Common myeloid progenitor, CD34-positive (primary cell): ENCODE results near the gene CYP21A2.
"Not testable (repeated sequence)": the region's sequence is repeated elsewhere in the genome, so short reads cannot be mapped to it uniquely, and the experiment has no call there.

ENCODE experiments used
- CTCF ChIA-PET: fragments of 350-600 bp; sonication (Branson Sonifier 250); formaldehyde crosslinking; loops from one replicate; lab custom pipeline; 2021; ENCODE audit warnings: antibody characterized with exemption; lab: Charles Lee
- POLR2A ChIA-PET: fragments of 350-600 bp; sonication (Branson Sonifier 250); formaldehyde crosslinking; loops from one replicate; lab custom pipeline; 2021; ENCODE audit warnings: antibody characterized with exemption; lab: Charles Lee
- DNase-seq, 3 donors: peaks; one replicate each; pipeline versions ENCODE4 v3.0.0 to v3.0.0-alpha.2; 2013
- H3K27ac ChIP-seq, 2 experiments: 1 replicate in 1 of 2; 2 replicates in 1 of 2; pipeline ENCODE4 v1.7.0; 2013; ENCODE audit warnings: inconsistent platforms in 2 of 2, low read length in 2 of 2, mild to moderate bottlenecking in 2 of 2, low read depth in 1 of 2, moderate library complexity in 1 of 2; ENCODE audit not compliant: severe bottlenecking in 2 of 2, insufficient read depth in 1 of 2, poor library complexity in 1 of 2
- H3K27me3 ChIP-seq, 5 experiments: replicated peaks in 2 of 5; 1 replicate in 3 of 5; 2 replicates in 2 of 5; pipeline versions ENCODE4 v1.6.1 to v1.7.0; 2013; ENCODE audit warnings: low read length in 4 of 5, mild to moderate bottlenecking in 2 of 5, moderate library complexity in 2 of 5, inconsistent platforms in 1 of 5; ENCODE audit not compliant: insufficient read depth in 5 of 5, control insufficient read depth in 4 of 5
- H3K36me3 ChIP-seq, 4 experiments: 1 replicate in 2 of 4; 2 replicates in 2 of 4; pipeline versions ENCODE4 v1.6.1 to v1.7.0; 2013; ENCODE audit warnings: low read length in 3 of 4, control low read depth in 1 of 4, mild to moderate bottlenecking in 1 of 4; ENCODE audit not compliant: control insufficient read depth in 4 of 4, insufficient read depth in 4 of 4
- H3K4me1 ChIP-seq, 4 experiments: 1 replicate in 3 of 4; 2 replicates in 1 of 4; pipeline versions ENCODE4 v1.6.1 to v1.7.1; 2013; ENCODE audit warnings: low read length in 3 of 4, mild to moderate bottlenecking in 3 of 4, control low read depth in 1 of 4, inconsistent platforms in 1 of 4, moderate library complexity in 1 of 4; ENCODE audit not compliant: control insufficient read depth in 4 of 4, insufficient read depth in 4 of 4; ENCODE audit errors: control extremely low read depth in 1 of 4
- H3K4me3 ChIP-seq, 7 experiments: 1 replicate in 4 of 7; 2 replicates in 3 of 7; pipeline versions ENCODE4 v1.5.1 to v1.7.0; 2013; ENCODE audit warnings: mild to moderate bottlenecking in 7 of 7, low read length in 6 of 7, moderate library complexity in 6 of 7, inconsistent platforms in 2 of 7, low read depth in 2 of 7, control low read depth in 1 of 7; ENCODE audit not compliant: insufficient read depth in 4 of 7, control insufficient read depth in 1 of 7; ENCODE audit errors: extremely low read depth in 1 of 7
- H3K9me3 ChIP-seq, 5 experiments: 1 replicate in 4 of 5; 2 replicates in 1 of 5; pipeline versions ENCODE4 v1.6.1 to v1.7.1; 2013; ENCODE audit warnings: low read length in 4 of 5, mild to moderate bottlenecking in 2 of 5, inconsistent platforms in 1 of 5, low read depth in 1 of 5, moderate library complexity in 1 of 5; ENCODE audit not compliant: control insufficient read depth in 4 of 5, insufficient read depth in 2 of 5; ENCODE audit errors: control extremely low read depth in 1 of 5
- WGBS: methylation state at CpG from one replicate; pipeline ENCODE4 v1.1.5; 2013; ENCODE audit not compliant: insufficient coverage; 5-methylcytosine and 5-hydroxymethylcytosine counted together

The CYP21A2 gene

GRCh38 chr6:32004864-32005537, 33.2 kb upstream of the CYP21A2 start:
- POLR2A ChIA-PET, H3K4me1 ChIP-seq, CTCF ChIA-PET, DNase-seq, H3K9me3 ChIP-seq, H3K4me3 ChIP-seq, H3K27ac ChIP-seq, H3K27me3 ChIP-seq, H3K36me3 ChIP-seq: not testable (repeated sequence)
- 79% methylated on average over 5 of the region's 13 CpGs for whole genome bisulfite sequencing

GRCh38 chr6:32005538-32005880, 32.7 kb upstream of the CYP21A2 start:
- H3K9me3 ChIP-seq, H3K4me3 ChIP-seq, H3K4me1 ChIP-seq, CTCF ChIA-PET, H3K27ac ChIP-seq, POLR2A ChIA-PET, H3K27me3 ChIP-seq, DNase-seq, H3K36me3 ChIP-seq: not testable (repeated sequence)
- 97% methylated on average over 4 of the region's 9 CpGs for WGBS

GRCh38 chr6:32005991-32006529, 32.2 kb upstream of the CYP21A2 start:
- POLR2A ChIA-PET: not testable (repeated sequence)

GRCh38 chr6:32007086-32007485, 31.1 kb upstream of the CYP21A2 start:
- POLR2A ChIA-PET, H3K4me1 ChIP-seq, DNase-seq, H3K27me3 ChIP-seq, H3K9me3 ChIP-seq, CTCF ChIA-PET, H3K27ac ChIP-seq, H3K4me3 ChIP-seq, H3K36me3 ChIP-seq: not testable (repeated sequence)
- WGBS: 87% methylated on average over 5 of the region's 12 CpGs

More at GRCh38 chr6:32005991-32006529, 32.2 kb upstream of the CYP21A2 start:
- H3K9me3 ChIP-seq, CTCF ChIA-PET, H3K36me3 ChIP-seq, H3K4me1 ChIP-seq, H3K4me3 ChIP-seq, H3K27ac ChIP-seq, DNase-seq, H3K27me3 ChIP-seq: not testable (repeated sequence)
- WGBS: 80% methylated on average over 1 of the region's 8 CpGs

GRCh38 chr6:32008037-32008436, 30.2 kb upstream of the CYP21A2 start:
- H3K4me1 ChIP-seq, H3K27ac ChIP-seq, H3K36me3 ChIP-seq, CTCF ChIA-PET, DNase-seq, POLR2A ChIA-PET, H3K9me3 ChIP-seq, H3K27me3 ChIP-seq, H3K4me3 ChIP-seq: not testable (repeated sequence)
- no CpG with 5 or more reads among the region's 24 CpGs for WGBS

- POLR2A ChIA-PET, H3K27ac ChIP-seq, H3K4me1 ChIP-seq, CTCF ChIA-PET, DNase-seq, H3K9me3 ChIP-seq, H3K27me3 ChIP-seq, H3K4me3 ChIP-seq, H3K36me3 ChIP-seq: not testable (repeated sequence)
- WGBS: 69% methylated on average over 3 of the region's 12 CpGs
These were observed 29.6 kb upstream of the CYP21A2 start for GRCh38 chr6:32008616-32009015.

GRCh38 chr6:32009537-32009936, 28.7 kb upstream of the CYP21A2 start:
- H3K36me3 ChIP-seq, H3K27me3 ChIP-seq, H3K27ac ChIP-seq, H3K4me1 ChIP-seq, POLR2A ChIA-PET, H3K9me3 ChIP-seq, H3K4me3 ChIP-seq, CTCF ChIA-PET, DNase-seq: not testable (repeated sequence)
- 86% methylated on average over 1 of the region's 12 CpGs for WGBS
